HEK293 (cell line): ENCODE measurements around the gene SHCBP1L.

Experiments
- CTCF ChIA-PET: fragments of 350-600 bp; formaldehyde crosslinking; extraction: SDS; loops from one replicate; lab custom pipeline; 2021; ENCODE audit warnings: antibody characterized with exemption; lab: Yijun Ruan, JAX
- POLR2A ChIA-PET: fragments of 300-600 bp; formaldehyde crosslinking; extraction: SDS; loops from one replicate; lab custom pipeline; 2020; ENCODE audit warnings: antibody characterized with exemption, inconsistent platforms; lab: Yijun Ruan, JAX
- H3K27ac ChIP-seq: fragments of 200-500 bp; sonication (Bioruptor generic); 2 replicates; pipeline ENCODE4 v1.5.1; 2014; ENCODE audit warnings: low read depth, low read length, control low read depth, inconsistent platforms; ENCODE audit errors: extremely low read depth
- H3K36me3 ChIP-seq, 2 experiments: fragments of 200-500 bp in 1 of 2; sonication (Bioruptor generic) in 1 of 2; 1 replicate in 1 of 2; 2 replicates in 1 of 2; pipeline ENCODE4 v1.5.1; 2014 to 2017; ENCODE audit warnings: inconsistent platforms in 2 of 2, low read length in 2 of 2; ENCODE audit not compliant: control insufficient read depth in 2 of 2, insufficient read depth in 1 of 2
- H3K4me1 ChIP-seq: fragments of 200-500 bp; sonication (Bioruptor generic); 2 replicates; pipeline ENCODE4 v1.5.1; 2014; ENCODE audit warnings: mild to moderate bottlenecking, low read length, inconsistent platforms; ENCODE audit not compliant: control insufficient read depth, insufficient read depth
- H3K4me3 ChIP-seq: 2 replicates; pipeline ENCODE4 v1.5.1; 2011; ENCODE audit warnings: low read depth, mild to moderate bottlenecking, control low read depth, low read length, moderate library complexity
- H3K9me3 ChIP-seq: fragments of 200-500 bp; sonication (Bioruptor generic); 2 replicates; pipeline ENCODE4 v1.5.1; 2014; ENCODE audit warnings: low read depth, low read length, inconsistent platforms; ENCODE audit not compliant: control insufficient read depth, insufficient read depth
- MEIS1 ChIP-seq: sonication (generic); formaldehyde crosslinking; IDR thresholded peaks from 2 replicates; pipeline ENCODE4 v1.8.1; 2022; ENCODE audit warnings: missing genetic modification reagents, mild to moderate bottlenecking, borderline replicate concordance
- PATZ1 ChIP-seq: fragments of 450-650 bp; formaldehyde crosslinking; IDR thresholded peaks from 2 replicates; pipeline ENCODE4 v1.5.1; 2016; ENCODE audit warnings: missing biosample characterization, missing genetic modification characterization
- RBAK ChIP-seq: fragments of 450-650 bp; formaldehyde crosslinking; IDR thresholded peaks from 2 replicates; pipeline ENCODE4 v1.5.1; 2016; ENCODE audit warnings: missing biosample characterization, missing genetic modification characterization
- WT1 ChIP-seq: fragments of 450-650 bp; formaldehyde crosslinking; IDR thresholded peaks from 2 replicates; pipeline ENCODE4 v1.5.1; 2016; ENCODE audit warnings: missing biosample characterization, missing genetic modification characterization
- ZNF132 ChIP-seq: fragments of 450-650 bp; formaldehyde crosslinking; IDR thresholded peaks from 2 replicates; pipeline ENCODE4 v1.5.1; 2017; ENCODE audit warnings: missing biosample characterization, missing genetic modification characterization, borderline replicate concordance
- ZNF2 ChIP-seq: fragments of 450-650 bp; formaldehyde crosslinking; IDR thresholded peaks from 2 replicates; pipeline ENCODE4 v1.5.1; 2016; ENCODE audit warnings: missing biosample characterization, missing genetic modification characterization
- ZNF239 ChIP-seq: fragments of 450-650 bp; formaldehyde crosslinking; IDR thresholded peaks from 2 replicates; pipeline ENCODE4 v1.5.1; 2016; ENCODE audit warnings: missing biosample characterization, missing genetic modification characterization
- ZNF24 ChIP-seq: fragments of 450-650 bp; formaldehyde crosslinking; IDR thresholded peaks from 2 replicates; pipeline ENCODE4 v1.5.1; 2016; ENCODE audit warnings: missing biosample characterization, missing genetic modification characterization
- ZNF324 ChIP-seq: fragments of 450-650 bp; formaldehyde crosslinking; IDR thresholded peaks from 2 replicates; pipeline ENCODE4 v1.5.1; 2016; ENCODE audit warnings: missing biosample characterization, missing genetic modification characterization
- ZNF341 ChIP-seq: fragments of 450-650 bp; formaldehyde crosslinking; IDR thresholded peaks from 2 replicates; pipeline ENCODE4; 2016; ENCODE audit warnings: low read depth, missing biosample characterization, missing genetic modification characterization
- ZNF585B ChIP-seq: fragments of 450-650 bp; formaldehyde crosslinking; IDR thresholded peaks from 2 replicates; pipeline ENCODE4 v1.5.1; 2016; ENCODE audit warnings: missing biosample characterization, missing genetic modification characterization
- ZNF670 ChIP-seq: fragments of 450-650 bp; formaldehyde crosslinking; IDR thresholded peaks from 2 replicates; pipeline ENCODE4 v1.5.1; 2016; ENCODE audit warnings: missing biosample characterization, missing genetic modification characterization, low read depth
- ZNF776 ChIP-seq: fragments of 450-650 bp; formaldehyde crosslinking; IDR thresholded peaks from 2 replicates; pipeline ENCODE4 v1.5.0; 2017; ENCODE audit warnings: missing biosample characterization, missing genetic modification characterization, borderline replicate concordance
- ZNF785 ChIP-seq: fragments of 450-650 bp; formaldehyde crosslinking; IDR thresholded peaks from 2 replicates; pipeline ENCODE4 v1.5.1; 2016; ENCODE audit warnings: missing biosample characterization, missing genetic modification characterization
- ZXDB ChIP-seq: fragments of 450-650 bp; formaldehyde crosslinking; IDR thresholded peaks from 2 replicates; pipeline ENCODE4 v1.5.1; 2016; ENCODE audit warnings: missing biosample characterization, missing genetic modification characterization
- TF ChIP-seq, protein P1 (sequence below): fragments of 450-650 bp; formaldehyde crosslinking; IDR thresholded peaks from 2 replicates; pipeline ENCODE4 v1.5.1; 2016; ENCODE audit warnings: missing biosample characterization, missing genetic modification characterization
- TF ChIP-seq, protein P2 (sequence below): fragments of 450-650 bp; formaldehyde crosslinking; IDR thresholded peaks from 2 replicates; pipeline ENCODE4 v1.5.1; 2016; ENCODE audit warnings: missing biosample characterization, missing genetic modification characterization

The SHCBP1L gene

GRCh38 chr1:183000167-183000962 lies 47.4 kb upstream of the SHCBP1L start:
- TF ChIP-seq ZNF132 (no peak), ZNF324 (tag by site-specific recombination) (no peak)
- Histone ChIP-seq H3K4me3 (no peak overlapping the region), H3K36me3 (no peaks in the 10 kb centered on the region), H3K4me1 (peaks cover 4% of the 10 kb centered on the region; the same call in 1 of the 2 replicates), H3K9me3 (no peaks in the 10 kb centered on the region), H3K27ac (no peak overlapping the region)
- ChIA-PET CTCF (interaction anchor here (0.6 to 1.4 kb wide), 3 partner anchors 14 to 235 kb away, joined by 3 to 4 read pairs (median 3); no protein-coding TSS in a partner anchor), POLR2A (no interaction called here)

GRCh38 chr1:182998482-182998881 lies 45.5 kb upstream of the SHCBP1L start:
- Histone ChIP-seq H3K4me3 (no peak overlapping the region), H3K9me3 (no peaks in the 10 kb centered on the region), H3K27ac (no peak overlapping the region), H3K36me3 (no peaks in the 10 kb centered on the region), H3K4me1 (peaks cover 4% of the 10 kb centered on the region; the same call in 1 of the 2 replicates)
- POLR2A ChIA-PET = no interaction called here
- TF ChIP-seq, protein P1, sequence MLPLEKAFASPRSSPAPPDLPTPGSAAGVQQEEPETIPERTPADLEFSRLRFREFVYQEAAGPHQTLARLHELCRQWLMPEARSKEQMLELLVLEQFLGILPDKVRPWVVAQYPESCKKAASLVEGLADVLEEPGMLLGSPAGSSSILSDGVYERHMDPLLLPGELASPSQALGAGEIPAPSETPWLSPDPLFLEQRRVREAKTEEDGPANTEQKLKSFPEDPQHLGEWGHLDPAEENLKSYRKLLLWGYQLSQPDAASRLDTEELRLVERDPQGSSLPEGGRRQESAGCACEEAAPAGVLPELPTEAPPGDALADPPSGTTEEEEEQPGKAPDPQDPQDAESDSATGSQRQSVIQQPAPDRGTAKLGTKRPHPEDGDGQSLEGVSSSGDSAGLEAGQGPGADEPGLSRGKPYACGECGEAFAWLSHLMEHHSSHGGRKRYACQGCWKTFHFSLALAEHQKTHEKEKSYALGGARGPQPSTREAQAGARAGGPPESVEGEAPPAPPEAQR (tag by site-specific recombination) = no peak
- TF ChIP-seq ZNF585B (tag by site-specific recombination) (0 out of 2 replicates have a peak, but pooled peaks have one; percentile 4), ZNF239 (tag by site-specific recombination) (no peak)
- TF ChIP-seq, protein P2, sequence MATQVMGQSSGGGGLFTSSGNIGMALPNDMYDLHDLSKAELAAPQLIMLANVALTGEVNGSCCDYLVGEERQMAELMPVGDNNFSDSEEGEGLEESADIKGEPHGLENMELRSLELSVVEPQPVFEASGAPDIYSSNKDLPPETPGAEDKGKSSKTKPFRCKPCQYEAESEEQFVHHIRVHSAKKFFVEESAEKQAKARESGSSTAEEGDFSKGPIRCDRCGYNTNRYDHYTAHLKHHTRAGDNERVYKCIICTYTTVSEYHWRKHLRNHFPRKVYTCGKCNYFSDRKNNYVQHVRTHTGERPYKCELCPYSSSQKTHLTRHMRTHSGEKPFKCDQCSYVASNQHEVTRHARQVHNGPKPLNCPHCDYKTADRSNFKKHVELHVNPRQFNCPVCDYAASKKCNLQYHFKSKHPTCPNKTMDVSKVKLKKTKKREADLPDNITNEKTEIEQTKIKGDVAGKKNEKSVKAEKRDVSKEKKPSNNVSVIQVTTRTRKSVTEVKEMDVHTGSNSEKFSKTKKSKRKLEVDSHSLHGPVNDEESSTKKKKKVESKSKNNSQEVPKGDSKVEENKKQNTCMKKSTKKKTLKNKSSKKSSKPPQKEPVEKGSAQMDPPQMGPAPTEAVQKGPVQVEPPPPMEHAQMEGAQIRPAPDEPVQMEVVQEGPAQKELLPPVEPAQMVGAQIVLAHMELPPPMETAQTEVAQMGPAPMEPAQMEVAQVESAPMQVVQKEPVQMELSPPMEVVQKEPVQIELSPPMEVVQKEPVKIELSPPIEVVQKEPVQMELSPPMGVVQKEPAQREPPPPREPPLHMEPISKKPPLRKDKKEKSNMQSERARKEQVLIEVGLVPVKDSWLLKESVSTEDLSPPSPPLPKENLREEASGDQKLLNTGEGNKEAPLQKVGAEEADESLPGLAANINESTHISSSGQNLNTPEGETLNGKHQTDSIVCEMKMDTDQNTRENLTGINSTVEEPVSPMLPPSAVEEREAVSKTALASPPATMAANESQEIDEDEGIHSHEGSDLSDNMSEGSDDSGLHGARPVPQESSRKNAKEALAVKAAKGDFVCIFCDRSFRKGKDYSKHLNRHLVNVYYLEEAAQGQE (tag by site-specific recombination) = no peak
- CTCF ChIA-PET = interaction anchor here (0.7 kb wide), 1 partner anchor 207 kb away, joined by 3 read pairs; no protein-coding TSS in a partner anchor

DNA sequence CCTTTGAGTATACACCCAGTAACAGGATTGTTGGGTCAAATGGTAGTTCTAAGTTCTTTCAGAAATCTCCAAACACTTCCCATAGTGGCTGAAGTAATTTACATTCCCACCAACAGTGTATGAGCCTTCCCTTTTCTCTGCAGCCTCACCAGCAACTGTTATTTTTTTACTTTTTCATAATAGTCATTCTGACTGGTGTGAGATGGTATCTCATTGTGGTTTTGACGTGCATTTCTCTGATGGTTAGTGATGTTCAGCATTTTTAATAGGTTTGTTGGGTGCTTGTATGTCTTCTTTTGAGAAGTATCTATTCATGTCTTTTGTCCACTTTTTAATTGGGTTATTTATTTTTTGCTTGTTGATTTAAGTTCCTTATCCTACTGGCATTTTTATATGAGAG lies 43.9 kb upstream of the SHCBP1L start:
- CTCF ChIA-PET = no interaction called here
- Histone ChIP-seq H3K9me3 (no peaks in the 10 kb centered on the region), H3K4me1 (no peaks in the 10 kb centered on the region), H3K4me3 (no peak overlapping the region), H3K27ac (no peak overlapping the region), H3K36me3 (no peaks in the 10 kb centered on the region)
- TF ChIP-seq WT1 (no peak), ZNF24 (no peak), ZNF776 (tag by site-specific recombination) (no peak), MEIS1 (CRISPR knock-in tag) (no peak), ZNF785 (tag by site-specific recombination) (no peak), ZNF341 (tag by site-specific recombination) (no peak), PATZ1 (tag by site-specific recombination) (no peak), ZNF2 (tag by site-specific recombination) (no peak), ZXDB (tag by site-specific recombination) (no peak), ZNF670 (no peak), RBAK (no peak)
- POLR2A ChIA-PET = no interaction called here
